HepG2 (cell line): ENCODE data around the gene KLHL33. TPM values are rescaled to one million over a fixed set of nuclear protein-coding genes. Genes with fewer than 3 reads are reported as not detected.

Experiments
- CEBPG ChIP-seq: IDR thresholded peaks from 2 replicates; pipeline ENCODE4 v1.6.1; 2016
- CHD4 ChIP-seq: fragments of 200-600 bp; sonication (generic); IDR thresholded peaks from 2 replicates; pipeline ENCODE4 v1.7.0; 2017; ENCODE audit warnings: mild to moderate bottlenecking, low read length, borderline replicate concordance
- FOXA3 ChIP-seq: IDR thresholded peaks from 2 replicates; pipeline ENCODE4 v1.6.1; 2016; ENCODE audit warnings: missing genetic modification reagents, missing compliant biosample characterization
- HIVEP1 ChIP-seq: sonication (generic); formaldehyde crosslinking; IDR thresholded peaks from 2 replicates; pipeline ENCODE4 v1.4.0; 2020; ENCODE audit warnings: mild to moderate bottlenecking, missing genetic modification reagents
- HNF4G ChIP-seq, 2 experiments: sonication (generic) in 1 of 2; formaldehyde crosslinking in 1 of 2; IDR thresholded peaks; 2 replicates each; pipeline versions ENCODE4 v1.4.0 to v1.6.1; 2011 to 2020; ENCODE audit warnings: borderline replicate concordance in 2 of 2, low read depth in 2 of 2, mild to moderate bottlenecking in 2 of 2, low read length in 1 of 2, missing genetic modification reagents in 1 of 2, moderate library complexity in 1 of 2
- HNRNPUL1 ChIP-seq: fragments of 200-400 bp; formaldehyde crosslinking; IDR thresholded peaks from 2 replicates; pipeline ENCODE4 v1.6.1; 2017; ENCODE audit warnings: low read depth, mild to moderate bottlenecking, low read length, moderate library complexity
- NAIF1 ChIP-seq: sonication (generic); formaldehyde crosslinking; IDR thresholded peaks from 2 replicates; pipeline ENCODE4 v1.5.0; 2020; ENCODE audit warnings: mild to moderate bottlenecking, missing genetic modification reagents, borderline replicate concordance
- SP2 ChIP-seq: sonication (generic); formaldehyde crosslinking; IDR thresholded peaks from 2 replicates; pipeline ENCODE4 v1.5.1; 2020; ENCODE audit warnings: mild to moderate bottlenecking, missing genetic modification reagents
- ZBTB3 ChIP-seq: sonication (generic); formaldehyde crosslinking; IDR thresholded peaks from 2 replicates; pipeline ENCODE4 v1.4.0; 2020; ENCODE audit warnings: low read depth, mild to moderate bottlenecking, moderate library complexity, missing genetic modification reagents, borderline replicate concordance
- ZFP82 ChIP-seq: sonication (generic); formaldehyde crosslinking; IDR thresholded peaks from 2 replicates; pipeline ENCODE4 v1.5.1; 2020; ENCODE audit warnings: mild to moderate bottlenecking, missing genetic modification reagents, borderline replicate concordance
- ZNF225 ChIP-seq: sonication (generic); formaldehyde crosslinking; IDR thresholded peaks from 2 replicates; pipeline ENCODE4 v1.4.0; 2020; ENCODE audit warnings: mild to moderate bottlenecking, missing genetic modification reagents
- ZNF543 ChIP-seq: sonication (generic); formaldehyde crosslinking; IDR thresholded peaks from 2 replicates; pipeline ENCODE4 v1.4.0; 2020; ENCODE audit warnings: mild to moderate bottlenecking, missing genetic modification reagents
- ZNF761 ChIP-seq: sonication (generic); formaldehyde crosslinking; conservative IDR thresholded peaks from 2 replicates; pipeline ENCODE4 v1.4.0; 2020; ENCODE audit warnings: mild to moderate bottlenecking, missing genetic modification reagents
- ZNF768 ChIP-seq: sonication (generic); formaldehyde crosslinking; IDR thresholded peaks from 2 replicates; pipeline ENCODE4 v1.4.0; 2020; ENCODE audit warnings: missing genetic modification reagents
- ZNF816 ChIP-seq: sonication (generic); formaldehyde crosslinking; IDR thresholded peaks from 2 replicates; pipeline ENCODE4 v1.8.0; 2022; ENCODE audit warnings: missing genetic modification reagents, mild to moderate bottlenecking, borderline replicate concordance
- ZNF839 ChIP-seq: sonication (generic); formaldehyde crosslinking; IDR thresholded peaks from 2 replicates; pipeline ENCODE4 v1.4.0; 2020; ENCODE audit warnings: missing genetic modification reagents, mild to moderate bottlenecking, borderline replicate concordance
- polyA plus RNA-seq, 8 experiments: library from polyadenylated mRNA; depleted of rRNA in 3 of 8; stranded (reverse) in 7 of 8; unstranded in 1 of 8; fragments of >200 nt; fragmentation: Illumina TruSeq in 4 of 8; extraction: Trizol in 4 of 8; gene quantifications; 2 replicates each; pipeline versions ENCODE4 v1.2.1 to v1.2.3, GENCODE V29; 2011 to 2016; ENCODE audit warnings: low read depth in 4 of 8, missing spikeins in 1 of 8, mixed read lengths in 1 of 8; ENCODE audit not compliant: insufficient read depth in 1 of 8
- total RNA-seq, 5 experiments: library from RNA; depleted of rRNA; stranded (reverse); fragments of >200 nt; fragmentation: Illumina TruSeq; extraction: Trizol; gene quantifications; 2 replicates each; pipeline ENCODE4 v1.2.3, GENCODE V29; 2016; ENCODE audit warnings: low read depth in 1 of 5
- TF ChIP-seq, protein P1 (sequence below): sonication (generic); formaldehyde crosslinking; IDR thresholded peaks from 2 replicates; pipeline ENCODE4 v1.4.0; 2020; ENCODE audit warnings: missing genetic modification reagents
- TF ChIP-seq, protein P2 (sequence below): sonication (generic); formaldehyde crosslinking; IDR thresholded peaks from 2 replicates; pipeline ENCODE4 v1.5.1; 2020; ENCODE audit warnings: mild to moderate bottlenecking, missing genetic modification reagents, moderate library complexity
- TF ChIP-seq, protein P3 (sequence below): fragments of 450-650 bp; IDR thresholded peaks from 2 replicates; pipeline ENCODE4 v1.6.1; 2016
- TF ChIP-seq, protein P4 (sequence below): fragments of 450-650 bp; IDR thresholded peaks from 2 replicates; pipeline ENCODE4 v1.6.1; 2017; ENCODE audit warnings: mild to moderate bottlenecking

KLHL33 gene
- total and polyA plus RNA-seq, 2 of the 13 experiments (the other 11 are each of a cell fraction or from before 2014, with no cell fraction given) = not detected

DNA sequence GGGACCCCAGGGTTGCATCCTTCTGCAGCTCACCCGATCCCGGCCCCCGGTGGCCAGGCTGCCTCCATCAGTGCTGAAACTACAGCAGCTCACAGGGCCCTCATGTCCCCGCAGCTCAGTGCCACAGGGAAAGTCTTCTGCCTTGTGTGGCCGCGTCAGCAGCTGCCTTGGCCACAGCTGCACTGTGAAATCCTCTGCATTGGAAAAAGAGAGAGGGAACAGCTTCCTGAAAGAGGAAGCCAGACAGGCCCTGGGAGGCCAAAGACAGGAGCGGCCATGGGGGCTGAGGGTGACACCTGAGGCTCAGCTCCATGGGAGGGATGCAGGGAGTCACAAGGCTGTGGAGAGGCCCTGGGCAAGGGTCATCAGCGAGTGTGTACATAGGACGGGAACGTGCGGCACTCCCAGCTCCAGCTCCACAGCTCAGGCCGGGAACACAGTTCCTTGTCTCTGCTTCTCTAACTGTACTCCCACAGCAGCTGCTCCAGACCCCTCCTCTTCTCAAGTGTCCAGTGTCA, 59.8 kb downstream of the KLHL33 start (continued):
- TF ChIP-seq FOXA3 (CRISPR knock-in tag) (peak; percentile 86), HNRNPUL1 (no peak), ZBTB3 (CRISPR knock-in tag) (no peak), ZNF761 (CRISPR knock-in tag) (no peak), ZNF543 (no peak), ZFP82 (CRISPR knock-in tag) (no peak), ZNF839 (CRISPR knock-in tag) (peak; percentile 69; the same call in 1 of the 2 replicates), ZNF768 (peak; percentile 23; the same call in 1 of the 2 replicates), HIVEP1 (CRISPR knock-in tag) (no peak), ZNF225 (CRISPR knock-in tag) (0 out of 2 replicates have a peak, but pooled peaks have one; percentile 31), CEBPG (CRISPR knock-in tag) (0 out of 2 replicates have a peak, but pooled peaks have one; percentile 35), HNF4G (IDR thresholded peaks at IDR 0.05; ENCODE audit: borderline replicate concordance, low read depth, low read length) (peak; percentile 81), HNF4G (CRISPR knock-in tag; IDR thresholded peaks at IDR 0.05; ENCODE audit: borderline replicate concordance, low read depth) (peak; percentile 87), SP2 (0 out of 2 replicates have a peak, but pooled peaks have one; percentile 37), NAIF1 (CRISPR knock-in tag) (no peak), CHD4 (no peak), ZNF816 (CRISPR knock-in tag) (peak; percentile 40; the same call in 1 of the 2 replicates)
- TF ChIP-seq, protein P1, sequence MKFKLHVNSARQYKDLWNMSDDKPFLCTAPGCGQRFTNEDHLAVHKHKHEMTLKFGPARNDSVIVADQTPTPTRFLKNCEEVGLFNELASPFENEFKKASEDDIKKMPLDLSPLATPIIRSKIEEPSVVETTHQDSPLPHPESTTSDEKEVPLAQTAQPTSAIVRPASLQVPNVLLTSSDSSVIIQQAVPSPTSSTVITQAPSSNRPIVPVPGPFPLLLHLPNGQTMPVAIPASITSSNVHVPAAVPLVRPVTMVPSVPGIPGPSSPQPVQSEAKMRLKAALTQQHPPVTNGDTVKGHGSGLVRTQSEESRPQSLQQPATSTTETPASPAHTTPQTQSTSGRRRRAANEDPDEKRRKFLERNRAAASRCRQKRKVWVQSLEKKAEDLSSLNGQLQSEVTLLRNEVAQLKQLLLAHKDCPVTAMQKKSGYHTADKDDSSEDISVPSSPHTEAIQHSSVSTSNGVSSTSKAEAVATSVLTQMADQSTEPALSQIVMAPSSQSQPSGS (CRISPR knock-in tag) = 0 out of 2 replicates have a peak, but pooled peaks have one; percentile 33
- TF ChIP-seq, protein P2, sequence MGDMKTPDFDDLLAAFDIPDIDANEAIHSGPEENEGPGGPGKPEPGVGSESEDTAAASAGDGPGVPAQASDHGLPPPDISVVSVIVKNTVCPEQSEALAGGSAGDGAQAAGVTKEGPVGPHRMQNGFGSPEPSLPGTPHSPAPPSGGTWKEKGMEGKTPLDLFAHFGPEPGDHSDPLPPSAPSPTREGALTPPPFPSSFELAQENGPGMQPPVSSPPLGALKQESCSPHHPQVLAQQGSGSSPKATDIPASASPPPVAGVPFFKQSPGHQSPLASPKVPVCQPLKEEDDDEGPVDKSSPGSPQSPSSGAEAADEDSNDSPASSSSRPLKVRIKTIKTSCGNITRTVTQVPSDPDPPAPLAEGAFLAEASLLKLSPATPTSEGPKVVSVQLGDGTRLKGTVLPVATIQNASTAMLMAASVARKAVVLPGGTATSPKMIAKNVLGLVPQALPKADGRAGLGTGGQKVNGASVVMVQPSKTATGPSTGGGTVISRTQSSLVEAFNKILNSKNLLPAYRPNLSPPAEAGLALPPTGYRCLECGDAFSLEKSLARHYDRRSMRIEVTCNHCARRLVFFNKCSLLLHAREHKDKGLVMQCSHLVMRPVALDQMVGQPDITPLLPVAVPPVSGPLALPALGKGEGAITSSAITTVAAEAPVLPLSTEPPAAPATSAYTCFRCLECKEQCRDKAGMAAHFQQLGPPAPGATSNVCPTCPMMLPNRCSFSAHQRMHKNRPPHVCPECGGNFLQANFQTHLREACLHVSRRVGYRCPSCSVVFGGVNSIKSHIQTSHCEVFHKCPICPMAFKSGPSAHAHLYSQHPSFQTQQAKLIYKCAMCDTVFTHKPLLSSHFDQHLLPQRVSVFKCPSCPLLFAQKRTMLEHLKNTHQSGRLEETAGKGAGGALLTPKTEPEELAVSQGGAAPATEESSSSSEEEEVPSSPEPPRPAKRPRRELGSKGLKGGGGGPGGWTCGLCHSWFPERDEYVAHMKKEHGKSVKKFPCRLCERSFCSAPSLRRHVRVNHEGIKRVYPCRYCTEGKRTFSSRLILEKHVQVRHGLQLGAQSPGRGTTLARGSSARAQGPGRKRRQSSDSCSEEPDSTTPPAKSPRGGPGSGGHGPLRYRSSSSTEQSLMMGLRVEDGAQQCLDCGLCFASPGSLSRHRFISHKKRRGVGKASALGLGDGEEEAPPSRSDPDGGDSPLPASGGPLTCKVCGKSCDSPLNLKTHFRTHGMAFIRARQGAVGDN (CRISPR knock-in tag) = peak; percentile 98
- TF ChIP-seq, protein P3, sequence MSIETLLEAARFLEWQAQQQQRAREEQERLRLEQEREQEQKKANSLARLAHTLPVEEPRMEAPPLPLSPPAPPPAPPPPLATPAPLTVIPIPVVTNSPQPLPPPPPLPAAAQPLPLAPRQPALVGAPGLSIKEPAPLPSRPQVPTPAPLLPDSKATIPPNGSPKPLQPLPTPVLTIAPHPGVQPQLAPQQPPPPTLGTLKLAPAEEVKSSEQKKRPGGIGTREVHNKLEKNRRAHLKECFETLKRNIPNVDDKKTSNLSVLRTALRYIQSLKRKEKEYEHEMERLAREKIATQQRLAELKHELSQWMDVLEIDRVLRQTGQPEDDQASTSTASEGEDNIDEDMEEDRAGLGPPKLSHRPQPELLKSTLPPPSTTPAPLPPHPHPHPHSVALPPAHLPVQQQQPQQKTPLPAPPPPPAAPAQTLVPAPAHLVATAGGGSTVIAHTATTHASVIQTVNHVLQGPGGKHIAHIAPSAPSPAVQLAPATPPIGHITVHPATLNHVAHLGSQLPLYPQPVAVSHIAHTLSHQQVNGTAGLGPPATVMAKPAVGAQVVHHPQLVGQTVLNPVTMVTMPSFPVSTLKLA = no peak
- TF ChIP-seq, protein P4, sequence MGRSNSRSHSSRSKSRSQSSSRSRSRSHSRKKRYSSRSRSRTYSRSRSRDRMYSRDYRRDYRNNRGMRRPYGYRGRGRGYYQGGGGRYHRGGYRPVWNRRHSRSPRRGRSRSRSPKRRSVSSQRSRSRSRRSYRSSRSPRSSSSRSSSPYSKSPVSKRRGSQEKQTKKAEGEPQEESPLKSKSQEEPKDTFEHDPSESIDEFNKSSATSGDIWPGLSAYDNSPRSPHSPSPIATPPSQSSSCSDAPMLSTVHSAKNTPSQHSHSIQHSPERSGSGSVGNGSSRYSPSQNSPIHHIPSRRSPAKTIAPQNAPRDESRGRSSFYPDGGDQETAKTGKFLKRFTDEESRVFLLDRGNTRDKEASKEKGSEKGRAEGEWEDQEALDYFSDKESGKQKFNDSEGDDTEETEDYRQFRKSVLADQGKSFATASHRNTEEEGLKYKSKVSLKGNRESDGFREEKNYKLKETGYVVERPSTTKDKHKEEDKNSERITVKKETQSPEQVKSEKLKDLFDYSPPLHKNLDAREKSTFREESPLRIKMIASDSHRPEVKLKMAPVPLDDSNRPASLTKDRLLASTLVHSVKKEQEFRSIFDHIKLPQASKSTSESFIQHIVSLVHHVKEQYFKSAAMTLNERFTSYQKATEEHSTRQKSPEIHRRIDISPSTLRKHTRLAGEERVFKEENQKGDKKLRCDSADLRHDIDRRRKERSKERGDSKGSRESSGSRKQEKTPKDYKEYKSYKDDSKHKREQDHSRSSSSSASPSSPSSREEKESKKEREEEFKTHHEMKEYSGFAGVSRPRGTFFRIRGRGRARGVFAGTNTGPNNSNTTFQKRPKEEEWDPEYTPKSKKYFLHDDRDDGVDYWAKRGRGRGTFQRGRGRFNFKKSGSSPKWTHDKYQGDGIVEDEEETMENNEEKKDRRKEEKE = no peak
